HepG2 (cell line): ENCODE results near the gene ABHD3. TPM values are rescaled to one million over a fixed set of nuclear protein-coding genes. Genes with fewer than 3 reads are reported as not detected.

ENCODE experiments used
- ADNP ChIP-seq: sonication (generic); formaldehyde crosslinking; IDR thresholded peaks from 2 replicates; pipeline ENCODE4 v1.4.0; 2020; ENCODE audit warnings: missing genetic modification reagents
- ATF7 ChIP-seq, 2 experiments: fragments of 450-650 bp in 1 of 2; sonication (generic) in 1 of 2; formaldehyde crosslinking in 1 of 2; IDR thresholded peaks; 2 replicates each; pipeline versions ENCODE4 v1.4.0 to v1.6.1; 2016 to 2020; ENCODE audit warnings: antibody characterized with exemption in 1 of 2, mild to moderate bottlenecking in 1 of 2, missing genetic modification reagents in 1 of 2
- CEBPG ChIP-seq: IDR thresholded peaks from 2 replicates; pipeline ENCODE4 v1.6.1; 2016
- DMAP1 ChIP-seq: IDR thresholded peaks from 2 replicates; pipeline ENCODE4 v1.6.1; 2016
- FIP1L1 ChIP-seq: fragments of 200-400 bp; formaldehyde crosslinking; IDR thresholded peaks from 2 replicates; pipeline ENCODE4 v1.6.1; 2018; ENCODE audit warnings: low read depth, mild to moderate bottlenecking, low read length, moderate library complexity, borderline replicate concordance; ENCODE audit not compliant: insufficient read depth
- HDAC2 ChIP-seq: sonication (generic); formaldehyde crosslinking; IDR thresholded peaks from 2 replicates; pipeline ENCODE4 v1.4.0; 2020; ENCODE audit warnings: missing genetic modification reagents
- HOXA5 ChIP-seq: sonication (generic); formaldehyde crosslinking; IDR thresholded peaks from 2 replicates; pipeline ENCODE4 v1.4.0; 2020; ENCODE audit warnings: missing genetic modification reagents
- KAT2B ChIP-seq: fragments of 150-350 bp; IDR thresholded peaks from 2 replicates; pipeline ENCODE4 v1.6.1; 2014; ENCODE audit warnings: low read depth, low read length, borderline replicate concordance
- KDM2A ChIP-seq: sonication (generic); formaldehyde crosslinking; IDR thresholded peaks from 2 replicates; pipeline ENCODE4 v1.4.0; 2020; ENCODE audit warnings: low read depth, missing genetic modification reagents, borderline replicate concordance
- KDM6A ChIP-seq: IDR thresholded peaks from 2 replicates; pipeline ENCODE4 v1.6.1; 2016; ENCODE audit warnings: low read depth
- POLR2G ChIP-seq: fragments of 200-400 bp; formaldehyde crosslinking; IDR thresholded peaks from 2 replicates; pipeline ENCODE4 v1.6.1; 2018; ENCODE audit warnings: mild to moderate bottlenecking, low read depth, low read length, moderate library complexity
- REXO4 ChIP-seq: sonication (generic); formaldehyde crosslinking; IDR thresholded peaks from 2 replicates; pipeline ENCODE4 v1.8.0; 2022; ENCODE audit warnings: missing genetic modification reagents, mild to moderate bottlenecking, borderline replicate concordance
- RXRB ChIP-seq: IDR thresholded peaks from 2 replicates; pipeline ENCODE4 v1.6.1; 2016; ENCODE audit warnings: borderline replicate concordance, missing genetic modification reagents, missing compliant biosample characterization
- SKI ChIP-seq: fragments of 450-650 bp; IDR thresholded peaks from one replicate; pipeline ENCODE4 v1.6.1; 2018; ENCODE audit warnings: mild to moderate bottlenecking; ENCODE audit not compliant: partially characterized antibody
- SRY ChIP-seq: sonication (generic); formaldehyde crosslinking; IDR thresholded peaks from 2 replicates; pipeline ENCODE4 v1.8.0; 2022; ENCODE audit warnings: mild to moderate bottlenecking, missing genetic modification reagents
- STAG1 ChIP-seq: sonication (generic); formaldehyde crosslinking; IDR thresholded peaks from 2 replicates; pipeline ENCODE4 v1.4.0; 2020; ENCODE audit warnings: missing genetic modification reagents
- ZFP37 ChIP-seq: sonication (generic); formaldehyde crosslinking; IDR thresholded peaks from 2 replicates; pipeline ENCODE4 v1.4.0; 2020; ENCODE audit warnings: missing genetic modification reagents, borderline replicate concordance
- ZFP62 ChIP-seq: sonication (generic); formaldehyde crosslinking; IDR thresholded peaks from 2 replicates; pipeline ENCODE4 v1.4.0; 2020; ENCODE audit warnings: missing genetic modification reagents
- ZNF343 ChIP-seq: sonication (generic); formaldehyde crosslinking; IDR thresholded peaks from 2 replicates; pipeline ENCODE4 v1.4.0; 2020; ENCODE audit warnings: mild to moderate bottlenecking, missing genetic modification reagents
- ZNF556 ChIP-seq: sonication (generic); formaldehyde crosslinking; IDR thresholded peaks from 2 replicates; pipeline ENCODE4 v1.4.0; 2020; ENCODE audit warnings: mild to moderate bottlenecking, missing genetic modification reagents, borderline replicate concordance
- ZNF678 ChIP-seq: sonication (generic); formaldehyde crosslinking; IDR thresholded peaks from 2 replicates; pipeline ENCODE4 v1.4.0; 2020; ENCODE audit warnings: mild to moderate bottlenecking, missing genetic modification reagents
- ZSCAN9 ChIP-seq: IDR thresholded peaks from 2 replicates; pipeline ENCODE4 v1.6.1; 2016; ENCODE audit warnings: borderline replicate concordance
- polyA plus RNA-seq, 8 experiments: library from polyadenylated mRNA; depleted of rRNA in 3 of 8; stranded (reverse) in 7 of 8; unstranded in 1 of 8; fragments of >200 nt; fragmentation: Illumina TruSeq in 4 of 8; extraction: Trizol in 4 of 8; gene quantifications; 2 replicates each; pipeline versions ENCODE4 v1.2.1 to v1.2.3, GENCODE V29; 2011 to 2016; ENCODE audit warnings: low read depth in 4 of 8, missing spikeins in 1 of 8, mixed read lengths in 1 of 8; ENCODE audit not compliant: insufficient read depth in 1 of 8
- total RNA-seq, 5 experiments: library from RNA; depleted of rRNA; stranded (reverse); fragments of >200 nt; fragmentation: Illumina TruSeq; extraction: Trizol; gene quantifications; 2 replicates each; pipeline ENCODE4 v1.2.3, GENCODE V29; 2016; ENCODE audit warnings: low read depth in 1 of 5
- TF ChIP-seq, protein P1 (sequence below): sonication (generic); formaldehyde crosslinking; IDR thresholded peaks from 2 replicates; pipeline ENCODE4 v1.5.1; 2020; ENCODE audit warnings: missing genetic modification reagents, mild to moderate bottlenecking, borderline replicate concordance
- TF ChIP-seq, protein P2 (sequence below): sonication (generic); formaldehyde crosslinking; conservative IDR thresholded peaks from 2 replicates; pipeline ENCODE4 v1.8.0; 2022; ENCODE audit warnings: mild to moderate bottlenecking, moderate library complexity, missing genetic modification reagents
- TF ChIP-seq, protein P3 (sequence below): sonication (generic); formaldehyde crosslinking; IDR thresholded peaks from 2 replicates; pipeline ENCODE4 v1.9.0; 2021; ENCODE audit warnings: missing genetic modification reagents, mild to moderate bottlenecking, borderline replicate concordance
- TF ChIP-seq, protein P4 (sequence below): sonication (generic); formaldehyde crosslinking; IDR thresholded peaks from 2 replicates; pipeline ENCODE4 v1.4.0; 2020; ENCODE audit warnings: missing genetic modification reagents

The ABHD3 gene
- total and polyA plus RNA-seq, 2 of the 13 experiments (the other 11 are each of a cell fraction or from before 2014, with no cell fraction given) = 32.1 to 40.2 TPM

DNA sequence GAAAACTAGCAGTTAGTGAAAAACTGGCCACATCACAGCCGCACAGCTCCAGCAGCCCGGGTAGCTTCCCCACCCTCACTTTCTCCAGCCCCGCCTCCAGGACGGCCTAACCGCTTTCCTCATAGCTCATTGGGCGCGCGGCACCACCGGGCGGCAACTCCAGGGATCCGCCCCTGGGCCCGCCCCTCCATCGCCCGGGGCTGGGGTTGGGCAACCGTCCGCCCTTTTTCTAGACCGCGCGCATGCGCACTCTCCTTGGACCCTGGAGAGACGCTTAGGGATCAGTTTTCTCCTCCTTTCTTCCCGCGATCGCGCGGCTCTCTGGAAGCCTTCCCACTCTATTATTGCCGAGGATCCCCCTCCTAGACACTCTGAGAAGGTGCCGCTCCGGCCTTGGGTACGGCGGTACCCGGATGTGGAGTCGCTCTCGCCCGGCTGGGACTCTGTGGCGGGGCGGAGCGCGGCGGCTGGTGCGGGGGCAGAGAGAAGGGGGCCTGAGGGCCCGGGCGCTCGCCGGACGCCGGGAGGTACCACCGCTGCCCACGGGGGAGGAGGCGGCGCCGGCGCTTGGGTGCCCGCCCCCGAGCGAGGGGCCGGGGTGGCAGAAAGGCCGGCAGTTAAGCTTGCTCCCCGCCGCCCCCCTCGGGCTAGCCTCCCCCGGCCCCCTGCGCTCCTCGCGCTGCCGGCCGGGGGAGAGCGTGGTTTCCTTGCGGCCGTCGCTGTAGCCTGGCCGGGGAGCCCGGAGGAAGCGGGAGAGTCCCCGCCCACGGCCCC, 36.2 kb upstream of the ABHD3 start, which contains the start of gene MIB1 (continued):
- TF ChIP-seq REXO4 (no peak), FIP1L1 (0 out of 2 replicates have a peak, but pooled peaks have one; percentile 49), KAT2B (no peak), HOXA5 (CRISPR knock-in tag) (0 out of 2 replicates have a peak, but pooled peaks have one; percentile 24), ZSCAN9 (CRISPR knock-in tag) (0 out of 2 replicates have a peak, but pooled peaks have one; percentile 44), SRY (CRISPR knock-in tag) (no peak), KDM2A (peak; percentile 81; the same call in 1 of the 2 replicates), ZFP37 (no peak), RXRB (CRISPR knock-in tag) (peak; percentile 43; the same call in 1 of the 2 replicates), CEBPG (peak; percentile 93), HDAC2 (CRISPR knock-in tag) (no peak), DMAP1 (CRISPR knock-in tag) (peak; percentile 80), ATF7 (IDR thresholded peaks at IDR 0.05) (no peak), ATF7 (CRISPR knock-in tag; IDR thresholded peaks at IDR 0.05) (no peak), ZNF556 (0 out of 2 replicates have a peak, but pooled peaks have one; percentile 19), ZNF343 (CRISPR knock-in tag) (no peak), ADNP (no peak), KDM6A (CRISPR knock-in tag) (no peak), ZFP62 (CRISPR knock-in tag) (no peak), POLR2G (peak; percentile 89), SKI (no peak), STAG1 (CRISPR knock-in tag) (no peak), ZNF678 (CRISPR knock-in tag) (no peak; the same call in 1 of the 2 replicates)
- TF ChIP-seq, protein P1, sequence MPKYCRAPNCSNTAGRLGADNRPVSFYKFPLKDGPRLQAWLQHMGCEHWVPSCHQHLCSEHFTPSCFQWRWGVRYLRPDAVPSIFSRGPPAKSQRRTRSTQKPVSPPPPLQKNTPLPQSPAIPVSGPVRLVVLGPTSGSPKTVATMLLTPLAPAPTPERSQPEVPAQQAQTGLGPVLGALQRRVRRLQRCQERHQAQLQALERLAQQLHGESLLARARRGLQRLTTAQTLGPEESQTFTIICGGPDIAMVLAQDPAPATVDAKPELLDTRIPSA (CRISPR knock-in tag) = no peak
- TF ChIP-seq, protein P2, sequence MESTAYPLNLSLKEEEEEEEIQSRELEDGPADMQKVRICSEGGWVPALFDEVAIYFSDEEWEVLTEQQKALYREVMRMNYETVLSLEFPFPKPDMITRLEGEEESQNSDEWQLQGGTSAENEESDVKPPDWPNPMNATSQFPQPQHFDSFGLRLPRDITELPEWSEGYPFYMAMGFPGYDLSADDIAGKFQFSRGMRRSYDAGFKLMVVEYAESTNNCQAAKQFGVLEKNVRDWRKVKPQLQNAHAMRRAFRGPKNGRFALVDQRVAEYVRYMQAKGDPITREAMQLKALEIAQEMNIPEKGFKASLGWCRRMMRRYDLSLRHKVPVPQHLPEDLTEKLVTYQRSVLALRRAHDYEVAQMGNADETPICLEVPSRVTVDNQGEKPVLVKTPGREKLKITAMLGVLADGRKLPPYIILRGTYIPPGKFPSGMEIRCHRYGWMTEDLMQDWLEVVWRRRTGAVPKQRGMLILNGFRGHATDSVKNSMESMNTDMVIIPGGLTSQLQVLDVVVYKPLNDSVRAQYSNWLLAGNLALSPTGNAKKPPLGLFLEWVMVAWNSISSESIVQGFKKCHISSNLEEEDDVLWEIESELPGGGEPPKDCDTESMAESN = peak; percentile 53; the same call in 1 of the 2 replicates
- TF ChIP-seq, protein P3, sequence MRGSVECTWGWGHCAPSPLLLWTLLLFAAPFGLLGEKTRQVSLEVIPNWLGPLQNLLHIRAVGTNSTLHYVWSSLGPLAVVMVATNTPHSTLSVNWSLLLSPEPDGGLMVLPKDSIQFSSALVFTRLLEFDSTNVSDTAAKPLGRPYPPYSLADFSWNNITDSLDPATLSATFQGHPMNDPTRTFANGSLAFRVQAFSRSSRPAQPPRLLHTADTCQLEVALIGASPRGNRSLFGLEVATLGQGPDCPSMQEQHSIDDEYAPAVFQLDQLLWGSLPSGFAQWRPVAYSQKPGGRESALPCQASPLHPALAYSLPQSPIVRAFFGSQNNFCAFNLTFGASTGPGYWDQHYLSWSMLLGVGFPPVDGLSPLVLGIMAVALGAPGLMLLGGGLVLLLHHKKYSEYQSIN (CRISPR knock-in tag) = no peak
- TF ChIP-seq, protein P4, sequence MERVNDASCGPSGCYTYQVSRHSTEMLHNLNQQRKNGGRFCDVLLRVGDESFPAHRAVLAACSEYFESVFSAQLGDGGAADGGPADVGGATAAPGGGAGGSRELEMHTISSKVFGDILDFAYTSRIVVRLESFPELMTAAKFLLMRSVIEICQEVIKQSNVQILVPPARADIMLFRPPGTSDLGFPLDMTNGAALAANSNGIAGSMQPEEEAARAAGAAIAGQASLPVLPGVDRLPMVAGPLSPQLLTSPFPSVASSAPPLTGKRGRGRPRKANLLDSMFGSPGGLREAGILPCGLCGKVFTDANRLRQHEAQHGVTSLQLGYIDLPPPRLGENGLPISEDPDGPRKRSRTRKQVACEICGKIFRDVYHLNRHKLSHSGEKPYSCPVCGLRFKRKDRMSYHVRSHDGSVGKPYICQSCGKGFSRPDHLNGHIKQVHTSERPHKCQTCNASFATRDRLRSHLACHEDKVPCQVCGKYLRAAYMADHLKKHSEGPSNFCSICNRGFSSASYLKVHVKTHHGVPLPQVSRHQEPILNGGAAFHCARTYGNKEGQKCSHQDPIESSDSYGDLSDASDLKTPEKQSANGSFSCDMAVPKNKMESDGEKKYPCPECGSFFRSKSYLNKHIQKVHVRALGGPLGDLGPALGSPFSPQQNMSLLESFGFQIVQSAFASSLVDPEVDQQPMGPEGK (CRISPR knock-in tag) = peak; percentile 70
